ENCODE measurements around the gene ANXA1. TPM values are rescaled to one million over a fixed set of nuclear protein-coding genes. Genes with fewer than 3 reads are reported as not detected.

The ANXA1 gene
- total RNA-seq, 1 experiment from 2014 or later = 2.1 TPM

- Mint-ChIP-seq H3K4me3 (no peak overlapping the region), H3K27me3 (ENCODE audit: low read depth) (no peaks in the 10 kb centered on the region), H3K36me3 (no peaks in the 10 kb centered on the region), H3K27ac (no peak overlapping the region), H3K9me3 (no peaks in the 10 kb centered on the region), H3K4me1 (peaks cover 38% of the 10 kb centered on the region)
- no peak for TF ChIP-seq NR2C2 (CRISPR knock-in tag; IDR thresholded peaks at IDR 0.05)
- no peak for TF ChIP-seq MYBL2 (CRISPR knock-in tag; IDR thresholded peaks at IDR 0.05)
- no peak for TF ChIP-seq ZNF219 (CRISPR knock-in tag; IDR thresholded peaks at IDR 0.05; ENCODE audit: borderline replicate concordance)
- no peak for TF ChIP-seq PRDM15 (CRISPR knock-in tag; IDR thresholded peaks at IDR 0.05)
- TF ChIP-seq ZNF532 (CRISPR knock-in tag; IDR thresholded peaks at IDR 0.05; ENCODE audit: borderline replicate concordance) = no peak
- no peak for TF ChIP-seq FOXJ3 (CRISPR knock-in tag; IDR thresholded peaks at IDR 0.05; ENCODE audit: borderline replicate concordance)
- TF ChIP-seq KAT7 (CRISPR knock-in tag; IDR thresholded peaks at IDR 0.05; ENCODE audit: borderline replicate concordance) = no peak
- TF ChIP-seq CBFB (CRISPR knock-in tag; IDR thresholded peaks at IDR 0.05; ENCODE audit: low read depth) = no peak
- no peak for TF ChIP-seq NFE2L1 (CRISPR knock-in tag; IDR thresholded peaks at IDR 0.05)
- no peak for TF ChIP-seq ZSCAN18 (CRISPR knock-in tag; IDR thresholded peaks at IDR 0.05)
- no peak for TF ChIP-seq GTF2I (CRISPR knock-in tag; conservative IDR thresholded peaks at IDR 0.05)
- TF ChIP-seq ZNF121 (CRISPR knock-in tag; IDR thresholded peaks at IDR 0.05) = no peak
- no peak for TF ChIP-seq AFF4 (CRISPR knock-in tag; IDR thresholded peaks at IDR 0.05; ENCODE audit: borderline replicate concordance)
- no peak for TF ChIP-seq NFYB (CRISPR knock-in tag; conservative IDR thresholded peaks at IDR 0.05; ENCODE audit: low read depth)
- no peak for TF ChIP-seq GRHL2 (CRISPR knock-in tag; IDR thresholded peaks at IDR 0.05; ENCODE audit: insufficient replicate concordance, severe bottlenecking)
- TF ChIP-seq CDX4 (CRISPR knock-in tag; IDR thresholded peaks at IDR 0.05; ENCODE audit: borderline replicate concordance) = no peak
- ChIA-PET CTCF (no interaction called here), POLR2A (no interaction called here)
- DNase-seq (ENCODE audit: low spot score) (no peak), ATAC-seq (no peak)
These were observed 9.2 kb downstream of the ANXA1 start for GRCh38 chr9:73160868-73161267.
